Head of caudate nucleus (tissue), 42 donors: ENCODE measurements around the gene NFKB1.
A peak's percentile ranks its signal among the peaks of the same experiment; 100 is the strongest.
"Not testable (repeated sequence)": the region's sequence is repeated elsewhere in the genome, so short reads cannot be mapped to it uniquely, and the experiment has no call there.

Source experiments
- DNase-seq, 42 donors: peaks; one replicate each; pipeline versions ENCODE4 v3.0.0 to v3.0.0-alpha.2; 2020 to 2021; ENCODE audit warnings: mixed read lengths in 7 of 42
- intact Hi-C: fragments of 100-400 bp; cut with DNase I; formaldehyde crosslinking; loops from one replicate; pipeline ENCODE4 v1.15.0; 2022

The NFKB1 gene, protein sequence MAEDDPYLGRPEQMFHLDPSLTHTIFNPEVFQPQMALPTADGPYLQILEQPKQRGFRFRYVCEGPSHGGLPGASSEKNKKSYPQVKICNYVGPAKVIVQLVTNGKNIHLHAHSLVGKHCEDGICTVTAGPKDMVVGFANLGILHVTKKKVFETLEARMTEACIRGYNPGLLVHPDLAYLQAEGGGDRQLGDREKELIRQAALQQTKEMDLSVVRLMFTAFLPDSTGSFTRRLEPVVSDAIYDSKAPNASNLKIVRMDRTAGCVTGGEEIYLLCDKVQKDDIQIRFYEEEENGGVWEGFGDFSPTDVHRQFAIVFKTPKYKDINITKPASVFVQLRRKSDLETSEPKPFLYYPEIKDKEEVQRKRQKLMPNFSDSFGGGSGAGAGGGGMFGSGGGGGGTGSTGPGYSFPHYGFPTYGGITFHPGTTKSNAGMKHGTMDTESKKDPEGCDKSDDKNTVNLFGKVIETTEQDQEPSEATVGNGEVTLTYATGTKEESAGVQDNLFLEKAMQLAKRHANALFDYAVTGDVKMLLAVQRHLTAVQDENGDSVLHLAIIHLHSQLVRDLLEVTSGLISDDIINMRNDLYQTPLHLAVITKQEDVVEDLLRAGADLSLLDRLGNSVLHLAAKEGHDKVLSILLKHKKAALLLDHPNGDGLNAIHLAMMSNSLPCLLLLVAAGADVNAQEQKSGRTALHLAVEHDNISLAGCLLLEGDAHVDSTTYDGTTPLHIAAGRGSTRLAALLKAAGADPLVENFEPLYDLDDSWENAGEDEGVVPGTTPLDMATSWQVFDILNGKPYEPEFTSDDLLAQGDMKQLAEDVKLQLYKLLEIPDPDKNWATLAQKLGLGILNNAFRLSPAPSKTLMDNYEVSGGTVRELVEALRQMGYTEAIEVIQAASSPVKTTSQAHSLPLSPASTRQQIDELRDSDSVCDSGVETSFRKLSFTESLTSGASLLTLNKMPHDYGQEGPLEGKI

DNA sequence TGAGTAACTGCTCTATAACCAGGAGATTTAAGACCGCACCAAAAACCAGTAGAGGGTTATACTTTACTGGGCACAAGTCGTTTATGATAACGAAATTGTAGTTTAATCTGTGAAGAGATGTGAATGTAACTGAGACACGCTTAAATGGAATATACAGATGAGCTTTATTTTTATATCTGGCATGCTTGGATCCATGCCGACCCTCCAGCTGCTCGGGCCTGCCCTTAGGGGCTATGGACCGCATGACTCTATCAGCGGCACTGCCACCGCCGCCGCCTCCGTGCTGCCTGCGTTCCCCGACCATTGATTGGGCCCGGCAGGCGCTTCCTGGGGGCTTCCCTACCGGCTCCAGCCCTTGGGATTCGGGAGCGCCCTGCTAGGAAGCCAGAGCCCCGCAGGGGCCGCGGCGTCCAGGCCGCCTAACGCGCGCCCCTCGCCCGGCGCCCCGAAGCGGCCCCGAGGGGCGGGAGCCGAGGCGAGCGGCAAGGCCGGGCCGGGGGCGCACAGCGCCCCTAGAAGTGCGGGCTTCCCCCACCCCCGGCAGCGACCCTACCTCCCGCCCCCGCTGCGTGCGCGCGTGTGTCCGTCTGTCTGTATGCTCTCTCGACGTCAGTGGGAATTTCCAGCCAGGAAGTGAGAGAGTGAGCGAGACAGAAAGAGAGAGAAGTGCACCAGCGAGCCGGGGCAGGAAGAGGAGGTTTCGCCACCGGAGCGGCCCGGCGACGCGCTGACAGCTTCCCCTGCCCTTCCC is at the start of gene NFKB1:
Gene NFKB1 (plus strand): TSS at position 664 of the 751 bp plus-strand sequence. CDS start 24,160 bp downstream, outside the sequence.
- intact Hi-C loops = loop anchor here (5.0 to 10.0 kb wide), 2 partner anchors 114 to 326 kb away; partner anchors contain the start of gene UBE2D3
- DNase-seq = peak; percentile 26 to 82 (median 64)

DNA sequence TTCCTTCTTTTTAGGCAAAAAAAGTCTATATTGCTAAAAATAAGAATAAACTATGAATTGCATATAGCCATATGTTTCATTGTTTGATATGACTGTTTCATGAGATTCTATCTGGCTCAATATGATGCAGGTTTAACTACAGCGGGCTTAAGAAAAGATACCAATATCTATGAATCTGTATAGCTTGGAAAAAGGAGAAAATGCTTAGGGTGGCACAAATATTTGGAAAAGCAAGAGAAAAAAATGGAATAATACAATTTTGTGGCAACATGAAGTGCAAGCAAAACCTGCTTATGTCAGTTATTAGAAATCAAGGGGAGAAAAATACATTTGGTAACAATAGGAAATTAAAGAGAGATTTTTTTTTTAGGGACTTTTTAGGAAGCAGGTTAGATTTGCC is 48.3 kb upstream of the NFKB1 start:
- intact Hi-C loops = no loop called here
- DNase-seq = no peak

DNA sequence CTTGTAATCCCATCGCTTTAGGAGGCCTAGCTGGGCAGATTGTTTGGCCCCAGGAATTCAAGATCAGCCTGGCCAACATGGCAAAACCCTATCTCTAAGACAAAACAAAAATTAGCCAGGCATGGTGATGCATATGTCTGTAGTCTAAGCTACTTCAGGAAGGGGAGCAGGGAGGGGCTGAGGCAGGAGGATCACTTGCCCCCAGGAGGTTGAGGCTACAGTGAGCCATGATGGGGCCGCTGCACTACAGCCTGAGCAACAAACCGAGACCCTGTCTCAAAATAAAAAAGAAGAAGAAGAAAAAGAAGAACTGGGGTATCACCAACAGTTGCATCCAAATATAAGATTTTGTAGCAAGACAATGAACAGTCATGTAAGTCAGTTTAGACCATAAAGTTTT is 47.3 kb upstream of the NFKB1 start:
- intact Hi-C loops = no loop called here
- no peak for DNase-seq

DNA sequence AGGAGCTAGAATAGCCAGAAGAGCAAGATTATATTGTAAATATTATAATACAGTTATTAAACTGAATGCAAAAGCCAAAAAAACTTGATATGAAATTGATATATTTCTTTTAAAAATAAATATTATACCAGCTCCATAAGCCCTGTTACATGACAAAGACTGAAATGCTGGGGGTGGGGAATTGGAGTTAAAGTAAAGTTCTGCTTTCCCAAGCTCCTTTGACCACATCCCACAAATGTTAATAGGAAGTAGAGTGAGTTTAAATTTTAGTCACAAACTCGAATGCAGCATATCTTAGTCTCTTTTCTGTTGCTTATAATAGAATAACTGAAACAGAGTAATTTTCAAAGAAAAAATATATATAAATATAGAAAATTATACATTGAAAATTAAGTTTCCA is 46.9 kb upstream of the NFKB1 start:
- DNase-seq = no peak
- intact Hi-C loops = no loop called here

DNA sequence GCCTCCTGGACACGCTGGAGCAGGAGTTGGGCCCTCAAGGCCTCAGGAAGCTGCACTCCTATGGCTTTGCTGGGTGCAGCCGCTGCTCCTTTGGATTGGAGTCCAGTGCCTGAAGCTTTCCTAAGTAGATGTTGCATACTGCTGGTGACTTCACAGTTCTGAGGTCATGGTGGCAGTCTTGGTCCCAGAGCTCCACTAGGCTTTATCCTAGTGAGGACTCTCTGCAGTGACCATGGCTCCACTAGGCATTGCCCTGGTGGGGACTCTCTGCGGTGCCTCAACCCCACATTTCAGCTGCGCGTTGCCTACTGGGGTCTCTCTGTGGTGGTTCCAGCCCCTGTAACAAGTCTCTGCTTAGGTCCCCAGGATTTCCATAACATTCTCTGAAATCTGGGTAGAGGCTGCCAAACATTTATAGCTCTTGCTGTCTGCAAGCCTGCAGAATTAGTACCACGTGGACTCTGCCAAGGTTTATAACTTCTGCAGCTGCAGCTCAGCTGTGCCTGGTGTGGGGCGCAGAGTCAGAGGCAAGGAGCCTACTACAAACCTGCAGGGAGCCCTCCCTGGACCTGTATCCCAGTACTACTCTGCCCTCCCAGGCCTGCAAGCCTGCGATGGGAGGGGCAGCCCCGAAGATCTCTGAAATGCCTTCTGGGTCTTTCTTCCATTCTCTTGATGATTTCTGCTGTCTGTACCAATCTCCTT is 46.0 kb upstream of the NFKB1 start:
- intact Hi-C loops = no loop called here
- no peak for DNase-seq

DNA sequence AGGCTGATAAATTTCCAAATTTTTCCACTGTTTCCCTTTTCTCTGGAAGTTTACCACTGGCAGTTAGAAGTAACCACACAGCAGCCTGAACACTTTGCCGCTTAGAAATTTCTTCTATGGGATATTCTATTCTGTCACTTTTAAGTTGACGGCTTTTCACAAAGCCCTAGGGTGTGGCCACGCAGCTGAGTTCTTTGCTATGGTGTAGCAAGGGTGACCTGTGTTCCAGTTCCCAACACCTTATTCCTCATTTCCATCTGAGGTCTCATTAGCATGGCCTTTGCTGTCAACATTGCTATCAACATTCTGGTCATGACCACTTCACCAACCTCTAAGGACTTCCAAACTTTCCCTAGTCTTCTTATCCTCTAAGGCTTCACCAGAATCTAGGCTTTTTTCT is 45.4 kb upstream of the NFKB1 start:
- no peak for DNase-seq
- intact Hi-C loops = no loop called here

DNA sequence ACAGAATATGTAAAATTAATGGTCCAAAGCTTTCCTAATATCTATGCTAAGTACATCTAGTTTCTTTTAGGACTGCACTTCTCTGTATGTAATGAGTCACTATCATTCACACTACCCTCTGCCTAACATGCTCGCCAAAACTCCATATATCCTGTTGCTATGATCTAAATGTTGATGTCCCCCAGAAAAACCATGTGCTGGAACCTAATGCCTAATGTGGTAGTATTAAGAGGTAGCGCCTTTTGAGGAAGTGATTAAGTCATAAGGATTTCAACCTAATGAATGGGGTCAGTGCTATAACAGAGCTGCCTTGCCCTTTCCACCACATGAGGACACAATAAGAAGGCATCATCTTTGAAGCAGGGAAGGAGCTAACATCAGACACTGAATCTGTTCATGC is 34.9 kb upstream of the NFKB1 start:
- intact Hi-C loops = no loop called here
- no peak for DNase-seq

DNA sequence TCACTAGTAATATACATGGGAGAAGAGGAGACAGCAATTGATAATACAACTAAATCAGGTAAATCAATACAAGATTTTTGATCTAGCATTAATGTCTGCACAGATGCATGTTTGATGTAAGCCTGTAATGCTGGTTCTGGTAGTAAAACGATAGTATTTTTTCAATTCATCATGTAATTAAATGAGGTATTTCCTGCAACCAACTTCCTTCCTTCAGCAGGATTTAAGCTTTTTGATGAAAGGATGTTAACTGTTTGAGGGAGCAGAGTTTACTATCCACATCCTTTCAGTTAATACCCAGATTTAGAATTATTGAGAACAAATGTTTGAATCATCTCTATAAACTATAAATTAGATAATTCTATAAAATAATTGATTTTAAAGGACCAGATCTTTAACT is 31.4 kb upstream of the NFKB1 start:
- intact Hi-C loops = no loop called here
- no peak for DNase-seq

DNA sequence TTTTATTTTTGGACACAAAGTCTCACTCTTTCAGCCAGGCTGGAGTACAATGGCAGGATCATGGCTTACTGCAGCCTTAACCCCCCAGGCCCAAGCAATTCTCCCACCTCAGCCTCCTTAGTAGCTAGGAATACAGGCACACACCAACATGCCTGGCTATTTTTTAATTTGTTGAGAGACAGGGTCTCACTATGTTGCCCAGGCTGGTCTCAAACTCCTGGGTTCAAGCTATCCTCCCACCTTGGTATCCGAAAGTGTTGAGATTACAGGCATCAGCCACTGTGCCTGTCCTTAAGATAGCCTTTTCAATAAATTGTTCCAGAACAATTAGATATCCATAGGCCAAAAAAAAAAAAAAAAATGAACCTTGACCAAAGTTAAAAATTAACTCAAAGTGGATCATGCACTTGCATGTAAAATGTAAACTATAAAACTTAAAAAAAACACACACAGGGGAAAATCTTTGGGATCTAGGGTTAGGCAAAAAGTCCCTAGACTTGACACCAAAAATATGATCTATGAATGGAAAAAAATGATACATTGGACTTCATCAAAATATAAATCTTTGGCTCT is 28.6 kb upstream of the NFKB1 start:
- intact Hi-C loops = no loop called here
- no peak for DNase-seq

DNA sequence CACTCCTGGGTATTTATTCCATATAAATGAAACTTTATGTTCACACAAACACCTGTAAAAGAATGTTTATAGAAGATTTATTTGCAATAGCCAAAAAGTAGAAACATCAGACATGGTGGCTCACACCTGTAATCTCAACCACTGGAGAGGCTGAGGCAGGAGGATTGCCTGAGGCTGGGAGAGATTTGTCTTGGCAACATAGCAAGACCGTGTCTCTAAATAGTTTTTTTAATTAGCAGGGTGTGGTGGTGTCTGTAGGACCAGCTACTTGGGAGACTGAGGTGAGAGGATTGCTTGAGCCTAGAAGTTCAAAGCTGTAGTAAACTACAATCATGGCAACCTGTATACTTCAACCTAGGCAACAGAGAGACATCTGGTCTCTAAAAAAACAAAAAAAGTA is 27.7 kb upstream of the NFKB1 start:
- intact Hi-C loops = no loop called here
- DNase-seq = no peak

DNA sequence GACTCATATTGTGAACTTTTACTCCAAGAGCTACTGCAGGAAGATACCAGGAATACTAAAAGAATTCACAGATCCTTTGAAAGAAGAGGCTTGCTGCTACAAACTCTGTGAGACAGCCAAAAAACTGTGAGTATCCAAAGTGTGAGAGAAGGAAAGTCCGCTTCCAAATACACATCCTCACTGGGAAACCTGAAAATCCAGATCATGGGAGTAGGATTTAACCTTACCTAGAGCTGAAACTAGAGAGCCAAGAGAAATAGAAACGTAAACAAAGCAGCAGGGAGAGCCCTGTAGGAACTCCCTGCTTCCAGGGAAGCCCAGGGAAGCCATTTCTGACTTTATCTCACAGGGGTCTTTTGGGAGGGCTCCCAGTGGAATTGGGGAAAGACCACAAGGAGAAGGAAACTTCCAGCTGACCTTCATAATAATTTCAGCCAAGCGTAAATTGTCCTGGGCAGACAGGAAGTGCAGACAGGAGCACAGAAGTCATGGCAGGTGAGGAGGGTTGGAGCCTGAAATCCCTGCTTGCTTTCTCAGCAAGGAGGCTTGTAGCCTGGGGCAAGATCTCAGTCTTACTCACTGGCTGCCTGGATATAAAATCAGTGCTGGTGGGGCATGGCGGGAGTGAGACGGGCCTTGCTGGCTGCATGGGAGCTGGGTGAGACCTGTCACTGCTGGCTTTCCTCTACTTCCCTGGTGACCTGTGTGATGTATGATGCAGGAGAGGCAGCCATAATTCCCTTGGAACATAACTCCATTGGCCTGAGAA is 26.2 kb upstream of the NFKB1 start:
- DNase-seq = no peak
- intact Hi-C loops = no loop called here

DNA sequence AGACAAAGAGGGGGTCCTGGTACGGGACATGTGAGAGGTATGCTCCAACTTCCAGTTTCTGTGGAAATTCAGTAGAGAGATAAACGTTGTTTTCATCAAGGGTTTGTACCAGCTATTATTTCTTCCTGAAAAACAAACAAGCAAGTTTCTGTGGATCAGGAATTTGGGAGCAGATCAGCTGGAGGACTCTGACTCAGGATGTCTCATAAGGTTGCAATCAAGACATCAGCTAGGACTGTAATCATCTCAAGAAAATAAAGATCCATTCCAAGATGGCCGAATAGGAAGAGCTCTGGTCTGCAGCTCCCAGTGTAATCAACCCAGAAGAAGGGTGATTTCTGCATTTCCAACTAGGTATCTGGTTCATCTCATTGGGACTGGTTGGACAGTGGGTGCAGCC is 23.5 kb upstream of the NFKB1 start:
- intact Hi-C loops = no loop called here
- no peak for DNase-seq

DNA sequence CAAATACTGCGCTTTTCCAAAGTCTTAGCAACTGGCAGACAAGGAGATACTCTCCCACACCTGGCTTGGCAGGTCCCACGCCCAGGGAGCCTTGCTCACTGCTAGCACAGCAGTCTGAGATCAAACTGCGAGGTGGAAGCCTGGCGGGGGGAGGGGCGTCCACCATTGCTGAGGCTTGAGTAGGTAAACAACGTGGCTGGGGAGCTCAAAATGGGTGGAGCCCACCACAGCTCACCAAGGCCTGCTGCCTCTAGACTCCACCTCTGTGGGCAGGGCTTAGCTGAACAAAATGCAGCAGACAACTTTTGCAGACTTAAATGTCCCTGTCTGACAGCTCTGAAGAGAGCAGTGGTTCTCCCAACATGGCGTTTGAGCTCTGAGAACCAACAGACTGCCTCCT is 23.0 kb upstream of the NFKB1 start:
- intact Hi-C loops = no loop called here
- no peak for DNase-seq

DNA sequence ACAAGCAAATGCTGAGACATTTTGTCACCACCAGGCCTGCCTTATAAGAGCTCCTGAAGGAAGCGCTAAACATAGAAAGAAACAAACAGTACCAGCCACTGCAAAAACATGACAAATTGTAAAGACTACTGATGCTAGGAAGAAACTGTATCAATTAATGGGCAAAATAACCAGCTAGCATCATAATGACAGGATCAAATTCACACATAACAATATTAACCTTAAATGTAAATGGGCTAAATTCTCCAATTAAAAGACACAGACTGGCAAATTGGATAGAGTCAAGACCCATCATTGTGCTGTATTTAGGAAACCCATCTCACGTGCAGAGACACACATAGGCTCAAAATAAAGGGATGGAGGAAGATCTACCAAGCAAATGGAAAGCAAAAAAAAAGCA is 21.3 kb upstream of the NFKB1 start:
- intact Hi-C loops, DNase-seq: not testable (repeated sequence)

DNA sequence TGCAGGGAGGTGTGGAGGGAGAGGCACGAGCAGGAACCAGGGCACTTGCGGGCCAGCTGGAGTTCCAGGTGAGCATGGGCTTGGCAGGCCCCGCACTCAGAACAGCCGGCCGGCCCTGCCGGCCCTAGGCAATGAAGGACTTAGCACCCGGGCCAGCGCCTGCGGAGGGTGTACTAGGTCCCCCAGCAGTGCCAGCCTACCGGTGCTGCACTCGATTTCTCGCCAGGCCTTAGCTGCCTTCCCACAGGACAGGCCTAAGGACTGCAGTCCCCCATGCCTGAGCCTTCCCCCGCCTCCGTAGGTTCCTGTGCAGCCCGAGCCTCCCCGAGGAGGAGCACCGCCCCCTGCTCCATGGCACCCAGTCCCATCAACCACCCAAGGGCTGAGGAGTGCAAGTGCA is 18.0 kb upstream of the NFKB1 start:
- no peak for DNase-seq
- intact Hi-C loops = no loop called here

DNA sequence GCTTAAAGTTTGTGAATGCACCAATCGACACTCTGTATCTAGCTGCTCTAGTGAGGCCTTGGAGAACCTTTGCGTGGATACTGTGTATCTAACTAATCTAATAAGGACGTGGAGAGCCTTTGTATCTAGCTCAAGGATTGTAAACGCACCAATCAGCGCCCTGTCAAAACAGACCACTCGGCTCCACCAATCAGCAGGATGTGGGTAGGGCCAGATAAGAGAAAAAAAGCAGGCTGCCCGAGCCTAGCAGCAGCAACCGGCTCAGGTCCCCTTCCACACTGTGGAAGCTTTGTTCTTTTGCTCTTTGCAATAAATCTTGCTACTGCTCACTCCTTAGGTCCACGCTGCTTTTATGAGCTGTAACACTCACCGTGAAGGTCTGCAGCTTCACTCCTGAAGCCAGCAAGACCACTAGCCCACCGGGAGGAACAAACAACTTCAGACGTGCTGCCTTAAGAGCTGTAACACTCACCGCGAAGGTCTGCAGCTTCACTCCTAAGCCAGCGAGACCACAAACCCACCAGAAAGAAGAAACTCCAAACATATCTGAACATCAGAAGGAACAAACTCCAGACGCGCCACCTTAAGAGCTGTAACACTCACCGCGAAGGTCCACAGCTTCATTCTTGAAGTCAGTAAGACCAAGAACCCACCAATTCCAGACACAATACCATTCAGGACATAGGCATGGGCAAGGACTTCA is 17.0 kb upstream of the NFKB1 start:
- DNase-seq, intact Hi-C loops: not testable (repeated sequence)
